Smooth muscle cell (in vitro differentiated cells): Measurements from ENCODE around the gene SNCB. TPM values are rescaled to one million over a fixed set of nuclear protein-coding genes. Genes with fewer than 3 reads are reported as not detected.
A peak's percentile ranks its signal among the peaks of the same experiment; 100 is the strongest.

ENCODE experiments used
- DNase-seq: peaks from one replicate; lab custom pipeline; 2025; ENCODE audit not compliant: unreplicated experiment; lab: John Stamatoyannopoulos, UW
- H2AFZ ChIP-seq: fragments of 200-600 bp; sonication (generic); 2 replicates; pipeline ENCODE4 v1.6.0; 2016; ENCODE audit warnings: antibody characterized with exemption, low read depth, mild to moderate bottlenecking
- H3F3A ChIP-seq: fragments of 200-600 bp; sonication (generic); 2 replicates; pipeline ENCODE4 v1.6.0; 2017; ENCODE audit warnings: antibody characterized with exemption, low read depth
- H3K27ac ChIP-seq: fragments of 200-600 bp; sonication (generic); 2 replicates; pipeline ENCODE4 v1.5.1; 2016; ENCODE audit warnings: low read depth, mild to moderate bottlenecking
- H3K27me3 ChIP-seq: fragments of 200-600 bp; sonication (generic); 2 replicates; pipeline ENCODE4 v1.6.1; 2016; ENCODE audit warnings: low read depth, mild to moderate bottlenecking
- H3K36me3 ChIP-seq: fragments of 200-600 bp; sonication (generic); 2 replicates; pipeline ENCODE4 v1.5.1; 2016; ENCODE audit warnings: low read depth
- H3K4me1 ChIP-seq: fragments of 200-600 bp; sonication (generic); 2 replicates; pipeline ENCODE4 v1.5.1; 2016; ENCODE audit warnings: low read depth
- H3K4me2 ChIP-seq: fragments of 200-600 bp; sonication (generic); 2 replicates; pipeline ENCODE4 v1.6.0; 2016; ENCODE audit warnings: mild to moderate bottlenecking
- H3K4me3 ChIP-seq: fragments of 200-600 bp; sonication (generic); 2 replicates; pipeline ENCODE4 v1.5.1; 2016; ENCODE audit warnings: mild to moderate bottlenecking
- H3K79me2 ChIP-seq: fragments of 200-600 bp; sonication (generic); 2 replicates; pipeline ENCODE4 v1.6.0; 2016; ENCODE audit warnings: low read depth, mild to moderate bottlenecking
- H3K9ac ChIP-seq: fragments of 200-600 bp; sonication (generic); 2 replicates; pipeline ENCODE4 v1.6.0; 2016; ENCODE audit warnings: low read depth
- H3K9me3 ChIP-seq: fragments of 200-600 bp; sonication (generic); replicated peaks from 2 replicates; pipeline ENCODE4 v1.5.1; 2016; ENCODE audit warnings: low read depth
- H4K20me1 ChIP-seq: fragments of 200-600 bp; sonication (generic); 2 replicates; pipeline ENCODE4 v1.6.0; 2016; ENCODE audit warnings: low read depth
- CTCF ChIP-seq: fragments of 200-600 bp; sonication (generic); IDR thresholded peaks from 2 replicates; pipeline ENCODE4 v1.5.1; 2017; ENCODE audit warnings: borderline replicate concordance, mild to moderate bottlenecking, antibody characterized with exemption; ENCODE audit not compliant: insufficient read depth, poor library complexity, severe bottlenecking
- WGBS: methylation state at CpG from one replicate; pipeline ENCODE4 v1.1.7; 2016; ENCODE audit warnings: low lambda C conversion rate; 5-methylcytosine and 5-hydroxymethylcytosine counted together
- polyA plus RNA-seq: library from polyadenylated mRNA; unstranded; fragments of >200 nt; fragmentation: Nextera tagmentation; extraction: Ambion mirVana; gene quantifications from 2 replicates; pipeline ENCODE4 v1.2.1, GENCODE V29; 2016
- total RNA-seq: library from RNA; depleted of rRNA; stranded (reverse); fragments of >200 nt; gene quantifications from 2 replicates; pipeline ENCODE4 v1.2.3, GENCODE V29; 2014

Gene SNCB
- total and polyA plus RNA-seq, 2 experiments from 2014 or later, result 0.45 to 0.55 TPM

GRCh38 chr5:176660860-176661641 is 30.7 kb upstream of the SNCB start:
- H3K9me3 ChIP-seq, result no peaks in the 10 kb centered on the region
- DNase-seq, result peak; percentile 35
- H2AFZ ChIP-seq, result no peak overlapping the region
- no peaks in the 10 kb centered on the region for H3F3A ChIP-seq
- TF ChIP-seq CTCF, result peak; percentile 96
- H4K20me1 ChIP-seq, result no peaks in the 10 kb centered on the region
- no peak overlapping the region for H3K27ac ChIP-seq
- no peaks in the 10 kb centered on the region for H3K36me3 ChIP-seq
- H3K9ac ChIP-seq, result no peak overlapping the region
- H3K79me2 ChIP-seq, result no peaks in the 10 kb centered on the region
- H3K4me1 ChIP-seq, result no peaks in the 10 kb centered on the region
- 60% methylated on average over 33 of the region's 33 CpGs for WGBS
- H3K4me2 ChIP-seq, result no peak overlapping the region
- peaks cover 5% of the 10 kb centered on the region for H3K27me3 ChIP-seq
- no peak overlapping the region for H3K4me3 ChIP-seq

GRCh38 chr5:176660530-176660859 is 30.2 kb upstream of the SNCB start:
- no peaks in the 10 kb centered on the region for H3K36me3 ChIP-seq
- H3K27ac ChIP-seq, result no peak overlapping the region
- no peaks in the 10 kb centered on the region for H3F3A ChIP-seq
- no peaks in the 10 kb centered on the region for H3K79me2 ChIP-seq
- no peak for TF ChIP-seq CTCF
- H3K9me3 ChIP-seq, result no peaks in the 10 kb centered on the region
- H4K20me1 ChIP-seq, result no peaks in the 10 kb centered on the region
- no peak for DNase-seq
- no peaks in the 10 kb centered on the region for H3K4me1 ChIP-seq
- H3K9ac ChIP-seq, result no peak overlapping the region
- WGBS, result 18% methylated on average over 1 of the region's 1 CpG
- H3K4me2 ChIP-seq, result no peak overlapping the region
- H2AFZ ChIP-seq, result no peak overlapping the region
- H3K27me3 ChIP-seq, result peaks cover 5% of the 10 kb centered on the region
- no peak overlapping the region for H3K4me3 ChIP-seq

GRCh38 chr5:176659860-176660461 is 29.6 kb upstream of the SNCB start:
- Histone ChIP-seq H3K9ac (no peak overlapping the region), H3K27ac (no peak overlapping the region), H4K20me1 (no peaks in the 10 kb centered on the region), H3K4me1 (no peaks in the 10 kb centered on the region), H3K79me2 (no peaks in the 10 kb centered on the region), H3K4me2 (no peak overlapping the region), H3K36me3 (no peaks in the 10 kb centered on the region), H3F3A (no peaks in the 10 kb centered on the region), H2AFZ (no peak overlapping the region), H3K9me3 (no peaks in the 10 kb centered on the region), H3K4me3 (no peak overlapping the region), H3K27me3 (peaks cover 5% of the 10 kb centered on the region)
- WGBS, result 61% methylated on average over 3 of the region's 4 CpGs
- no peak for TF ChIP-seq CTCF
- DNase-seq, result no peak

GRCh38 chr5:176659512-176659839 is 29.1 kb upstream of the SNCB start:
- H3K79me2 ChIP-seq, result no peaks in the 10 kb centered on the region
- no peaks in the 10 kb centered on the region for H3F3A ChIP-seq
- H3K9me3 ChIP-seq, result no peaks in the 10 kb centered on the region
- DNase-seq, result no peak
- TF ChIP-seq CTCF, result no peak
- H3K9ac ChIP-seq, result no peak overlapping the region
- WGBS, result 86% methylated on average over 4 of the region's 7 CpGs
- H3K4me2 ChIP-seq, result no peak overlapping the region
- no peak overlapping the region for H2AFZ ChIP-seq
- no peaks in the 10 kb centered on the region for H3K4me1 ChIP-seq
- H3K27ac ChIP-seq, result no peak overlapping the region
- H3K4me3 ChIP-seq, result no peak overlapping the region
- H3K27me3 ChIP-seq, result peaks cover 5% of the 10 kb centered on the region
- H4K20me1 ChIP-seq, result peaks cover 2% of the 10 kb centered on the region
- H3K36me3 ChIP-seq, result no peaks in the 10 kb centered on the region
